ENCODE results near the gene MAML3. TPM values are rescaled to one million over a fixed set of nuclear protein-coding genes. Genes with fewer than 3 reads are reported as not detected.

Gene MAML3
- total RNA-seq, 1 donor from 2014 or later, result 8.1 TPM

- no peak overlapping the region for H3K4me3 ChIP-seq (ENCODE audit: insufficient read depth, low read depth, low read length)
- no peak overlapping the region for H3K27ac ChIP-seq (ENCODE audit: low read depth, low read length)
- no peak overlapping the region for H3K9ac ChIP-seq (ENCODE audit: low read length)
- peaks cover 3% of the 10 kb centered on the region for H3K4me1 ChIP-seq (ENCODE audit: insufficient read depth, low read length)
- DNase-seq (ENCODE audit: low read depth), result no peak
- no peak overlapping the region for H3K4me2 ChIP-seq (ENCODE audit: low read length)
- no peaks in the 10 kb centered on the region for H3K9me3 ChIP-seq (ENCODE audit: insufficient read depth, low read depth, low read length)
- FAIRE-seq, result no peak
- no peaks in the 10 kb centered on the region for H3K36me3 ChIP-seq (ENCODE audit: insufficient read depth, low read length)
- H3K9me3 Mint-ChIP-seq (ENCODE audit: unreplicated experiment), result no peaks in the 10 kb centered on the region
- H3K79me2 ChIP-seq (ENCODE audit: insufficient read depth, low read length), result no peaks in the 10 kb centered on the region
- no peak for TF ChIP-seq CTCF (IDR thresholded peaks at IDR 0.05; ENCODE audit: insufficient read depth, low read depth, low read length)
- H3K27ac Mint-ChIP-seq (ENCODE audit: unreplicated experiment), result no peak overlapping the region
- no peaks in the 10 kb centered on the region for H3K27me3 ChIP-seq (ENCODE audit: insufficient read depth, low read length)
- H3K4me1 Mint-ChIP-seq (ENCODE audit: low read depth, unreplicated experiment), result peaks cover 8% of the 10 kb centered on the region
- H3K27me3 Mint-ChIP-seq (ENCODE audit: low read depth, unreplicated experiment), result no peaks in the 10 kb centered on the region
- no peaks in the 10 kb centered on the region for H3K36me3 Mint-ChIP-seq (ENCODE audit: low read depth, unreplicated experiment)
- H3K4me3 Mint-ChIP-seq (ENCODE audit: unreplicated experiment), result no peak overlapping the region
- H4K20me1 ChIP-seq (ENCODE audit: insufficient read depth, low read length), result no peaks in the 10 kb centered on the region
- no peak overlapping the region for H2AFZ ChIP-seq (ENCODE audit: low read depth, low read length)
Observed at GRCh38 chr4:139770361-139770760, 383.6 kb downstream of the MAML3 start.

- Histone ChIP-seq H3K79me2 (ENCODE audit: insufficient read depth, low read length) (no peaks in the 10 kb centered on the region), H3K4me1 (ENCODE audit: insufficient read depth, low read length) (peaks cover 3% of the 10 kb centered on the region), H3K27ac (ENCODE audit: low read depth, low read length) (no peak overlapping the region), H3K4me2 (ENCODE audit: low read length) (no peak overlapping the region), H3K36me3 (ENCODE audit: insufficient read depth, low read length) (no peaks in the 10 kb centered on the region), H2AFZ (ENCODE audit: low read depth, low read length) (no peak overlapping the region), H3K27me3 (ENCODE audit: insufficient read depth, low read length) (no peaks in the 10 kb centered on the region), H3K9me3 (ENCODE audit: insufficient read depth, low read depth, low read length) (no peaks in the 10 kb centered on the region), H4K20me1 (ENCODE audit: insufficient read depth, low read length) (no peaks in the 10 kb centered on the region), H3K4me3 (ENCODE audit: insufficient read depth, low read depth, low read length) (no peak overlapping the region), H3K9ac (ENCODE audit: low read length) (no peak overlapping the region)
- no peak for DNase-seq (ENCODE audit: low read depth)
- FAIRE-seq, result no peak
- H3K27ac Mint-ChIP-seq (ENCODE audit: unreplicated experiment), result no peak overlapping the region
- no peaks in the 10 kb centered on the region for H3K36me3 Mint-ChIP-seq (ENCODE audit: low read depth, unreplicated experiment)
- TF ChIP-seq CTCF (IDR thresholded peaks at IDR 0.05; ENCODE audit: insufficient read depth, low read depth, low read length) (no peak), EZH2 (IDR thresholded peaks at IDR 0.05; ENCODE audit: insufficient read depth, low read length) (no peak)
- H3K9me3 Mint-ChIP-seq (ENCODE audit: unreplicated experiment), result no peaks in the 10 kb centered on the region
- H3K4me3 Mint-ChIP-seq (ENCODE audit: unreplicated experiment), result no peak overlapping the region
- peaks cover 1% of the 10 kb centered on the region for H3K27me3 Mint-ChIP-seq (ENCODE audit: low read depth, unreplicated experiment)
- peaks cover 7% of the 10 kb centered on the region for H3K4me1 Mint-ChIP-seq (ENCODE audit: low read depth, unreplicated experiment)
Observed at GRCh38 chr4:139769364-139769763, 384.6 kb downstream of the MAML3 start.

- Histone ChIP-seq H3K79me2 (ENCODE audit: insufficient read depth, low read length) (no peaks in the 10 kb centered on the region), H3K36me3 (ENCODE audit: insufficient read depth, low read length) (no peaks in the 10 kb centered on the region), H3K4me2 (ENCODE audit: low read length) (no peak overlapping the region), H3K9me3 (ENCODE audit: insufficient read depth, low read depth, low read length) (no peaks in the 10 kb centered on the region), H2AFZ (ENCODE audit: low read depth, low read length) (no peak overlapping the region), H3K27ac (ENCODE audit: low read depth, low read length) (no peak overlapping the region), H3K9ac (ENCODE audit: low read length) (no peak overlapping the region), H3K27me3 (ENCODE audit: insufficient read depth, low read length) (no peaks in the 10 kb centered on the region), H3K4me3 (ENCODE audit: insufficient read depth, low read depth, low read length) (no peak overlapping the region), H4K20me1 (ENCODE audit: insufficient read depth, low read length) (no peaks in the 10 kb centered on the region), H3K4me1 (ENCODE audit: insufficient read depth, low read length) (peaks cover 3% of the 10 kb centered on the region)
- Mint-ChIP-seq H3K4me3 (ENCODE audit: unreplicated experiment) (no peak overlapping the region), H3K4me1 (ENCODE audit: low read depth, unreplicated experiment) (peaks cover 11% of the 10 kb centered on the region), H3K27ac (ENCODE audit: unreplicated experiment) (no peak overlapping the region), H3K9me3 (ENCODE audit: unreplicated experiment) (no peaks in the 10 kb centered on the region), H3K27me3 (ENCODE audit: low read depth, unreplicated experiment) (peaks cover 1% of the 10 kb centered on the region), H3K36me3 (ENCODE audit: low read depth, unreplicated experiment) (no peaks in the 10 kb centered on the region)
- no peak for TF ChIP-seq CTCF (IDR thresholded peaks at IDR 0.05; ENCODE audit: insufficient read depth, low read depth, low read length)
- no peak for TF ChIP-seq EZH2 (IDR thresholded peaks at IDR 0.05; ENCODE audit: insufficient read depth, low read length)
- FAIRE-seq (no peak), DNase-seq (ENCODE audit: low read depth) (no peak)
Observed at GRCh38 chr4:139768896-139769295, 385.1 kb downstream of the MAML3 start.

All from astrocyte (in vitro differentiated cells and primary cell).